Osteocyte (in vitro differentiated cells): Measurements from ENCODE around the gene FXR1. TPM values are rescaled to one million over a fixed set of nuclear protein-coding genes. Genes with fewer than 3 reads are reported as not detected.

Source experiments
- DNase-seq: peaks from one replicate; pipeline ENCODE4 v3.0.0; 2021; ENCODE audit warnings: mixed read lengths; ENCODE audit not compliant: unreplicated experiment; ENCODE audit errors: extremely low spot score
- H3K27ac Mint-ChIP-seq: one replicate; pipeline ENCODE4 v1.8.0; 2021; ENCODE audit warnings: mild to moderate bottlenecking, mixed read lengths; ENCODE audit not compliant: unreplicated experiment
- H3K27me3 Mint-ChIP-seq: one replicate; pipeline ENCODE4 v1.8.0; 2021; ENCODE audit warnings: mixed read lengths; ENCODE audit not compliant: unreplicated experiment
- H3K36me3 Mint-ChIP-seq: one replicate; pipeline ENCODE4 v1.8.0; 2021; ENCODE audit warnings: mixed read lengths; ENCODE audit not compliant: unreplicated experiment
- H3K4me1 Mint-ChIP-seq: one replicate; pipeline ENCODE4 v1.8.0; 2021; ENCODE audit warnings: mixed read lengths; ENCODE audit not compliant: unreplicated experiment
- H3K4me3 Mint-ChIP-seq: one replicate; pipeline ENCODE4 v1.8.0; 2021; ENCODE audit warnings: mild to moderate bottlenecking, moderate library complexity, mixed read lengths; ENCODE audit not compliant: unreplicated experiment
- H3K9me3 Mint-ChIP-seq: one replicate; pipeline ENCODE4 v1.8.0; 2021; ENCODE audit warnings: mixed read lengths; ENCODE audit not compliant: unreplicated experiment
- CTCF ChIP-seq: fragments of 200-600 bp; sonication (generic); IDR thresholded peaks from 2 replicates; pipeline ENCODE4 v1.5.0; 2021; ENCODE audit warnings: antibody characterized with exemption, mild to moderate bottlenecking, moderate library complexity
- total RNA-seq: library from RNA; stranded (reverse); gene quantifications from 2 replicates; pipeline ENCODE4 v1.2.1, GENCODE V29; 2021

The FXR1 gene
- total RNA-seq, 1 donor from 2014 or later, result 158 TPM

- DNase-seq, result no peak
- TF ChIP-seq CTCF, result no peak
- Mint-ChIP-seq H3K27me3 (peaks cover 4% of the 10 kb centered on the region), H3K9me3 (no peaks in the 10 kb centered on the region), H3K4me1 (no peaks in the 10 kb centered on the region), H3K27ac (no peak overlapping the region), H3K4me3 (no peak overlapping the region), H3K36me3 (no peaks in the 10 kb centered on the region)
Observed at GRCh38 chr3:180881065-180881801, 31.2 kb upstream of the FXR1 start.

GRCh38 chr3:180882115-180882514, 30.4 kb upstream of the FXR1 start:
- H3K36me3 Mint-ChIP-seq, result no peaks in the 10 kb centered on the region
- H3K27me3 Mint-ChIP-seq, result no peaks in the 10 kb centered on the region
- no peaks in the 10 kb centered on the region for H3K4me1 Mint-ChIP-seq
- DNase-seq, result no peak
- no peak for TF ChIP-seq CTCF
- H3K4me3 Mint-ChIP-seq, result no peak overlapping the region
- H3K27ac Mint-ChIP-seq, result no peak overlapping the region
- peaks cover 9% of the 10 kb centered on the region for H3K9me3 Mint-ChIP-seq

GRCh38 chr3:180888992-180889560, 23.4 kb upstream of the FXR1 start:
- no peak for DNase-seq
- peaks cover 21% of the 10 kb centered on the region for H3K9me3 Mint-ChIP-seq
- peaks cover 2% of the 10 kb centered on the region for H3K36me3 Mint-ChIP-seq
- TF ChIP-seq CTCF, result no peak
- H3K27me3 Mint-ChIP-seq, result no peaks in the 10 kb centered on the region
- no peak overlapping the region for H3K27ac Mint-ChIP-seq
- no peaks in the 10 kb centered on the region for H3K4me1 Mint-ChIP-seq
- H3K4me3 Mint-ChIP-seq, result no peak overlapping the region

DNA sequence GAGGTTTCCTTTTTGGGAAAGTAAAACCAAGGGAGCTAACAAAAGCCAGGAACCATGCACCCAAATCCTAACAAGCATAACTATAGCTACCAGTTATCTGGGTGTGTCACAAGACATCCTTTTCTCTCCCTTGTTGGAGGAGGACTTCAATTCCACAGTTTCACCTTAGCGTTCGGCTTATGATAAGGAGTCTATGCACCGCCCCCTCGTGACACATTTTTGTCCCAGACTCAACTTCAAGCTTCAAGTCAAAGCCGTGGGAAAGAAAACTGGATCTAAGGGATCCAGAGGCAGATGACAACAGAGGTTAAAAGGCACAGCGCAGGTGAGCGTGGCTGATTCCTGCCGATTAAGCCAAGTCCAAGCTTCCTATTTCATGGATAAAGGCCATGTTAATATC, 13.9 kb upstream of the FXR1 start:
- DNase-seq, result no peak
- no peak overlapping the region for H3K4me3 Mint-ChIP-seq
- no peak for TF ChIP-seq CTCF
- H3K27me3 Mint-ChIP-seq, result peaks cover 4% of the 10 kb centered on the region
- H3K9me3 Mint-ChIP-seq, result peaks cover 9% of the 10 kb centered on the region
- no peaks in the 10 kb centered on the region for H3K36me3 Mint-ChIP-seq
- H3K27ac Mint-ChIP-seq, result no peak overlapping the region
- no peaks in the 10 kb centered on the region for H3K4me1 Mint-ChIP-seq

GRCh38 chr3:180909369-180910127, 2.9 kb upstream of the FXR1 start:
- Mint-ChIP-seq H3K9me3 (peaks cover 4% of the 10 kb centered on the region), H3K4me1 (peaks cover 17% of the 10 kb centered on the region), H3K36me3 (no peaks in the 10 kb centered on the region), H3K27ac (no peak overlapping the region), H3K27me3 (no peaks in the 10 kb centered on the region), H3K4me3 (no peak overlapping the region)
- DNase-seq, result no peak
- no peak for TF ChIP-seq CTCF
